ENCODE measurements around the gene DPH7. TPM values are rescaled to one million over a fixed set of nuclear protein-coding genes. Genes with fewer than 3 reads are reported as not detected.

The DPH7 gene
- total RNA-seq, 6 experiments from 2014 or later: 9.2 to 17.8 (median 11.8) TPM

GRCh38 chr9:137580209-137580953, 1.7 kb upstream of the DPH7 start:
- no peak for TF ChIP-seq POLR2A (IDR thresholded peaks at IDR 0.05)
- TF ChIP-seq CTCF (IDR thresholded peaks at IDR 0.05): no peak
- no peak for DNase-seq
- Histone ChIP-seq H3K4me3 (no peak overlapping the region), H3K36me3 (peaks cover 0 to 11% (median 3%) of the 10 kb centered on the region in 4 donors), H3K27ac (no peak overlapping the region), H3K9me3 (no peaks in the 10 kb centered on the region), H3K27me3 (no peaks in the 10 kb centered on the region), H3K4me1 (peaks cover 0 to 29% (median 5%) of the 10 kb centered on the region in 4 donors)
- ATAC-seq: no peak
- intact Hi-C loops (cut with DNase I): no loop called here
- no CpG with 5 or more reads among the region's 23 CpGs for WGBS (ENCODE audit: insufficient coverage, low coverage, low lambda C conversion rate, missing lambda C conversion rate)

GRCh38 chr9:137579259-137579604, 507 bp upstream of the DPH7 start:
- Histone ChIP-seq H3K27ac (peak overlapping the region; percentile 51 to 56 (median 55)), H3K36me3 (peaks cover 0 to 21% (median 5%) of the 10 kb centered on the region in 4 donors), H3K4me3 (peak overlapping the region; percentile 96 to 97 (median 96)), H3K4me1 (peaks cover 0 to 29% (median 5%) of the 10 kb centered on the region in 4 donors), H3K9me3 (no peaks in the 10 kb centered on the region), H3K27me3 (no peaks in the 10 kb centered on the region)
- DNase-seq (peak in 1 of 3 donors; percentile 58), ATAC-seq (no peak)
- WGBS (ENCODE audit: insufficient coverage, low coverage, low lambda C conversion rate, missing lambda C conversion rate): 32% methylated on average over 10 of the region's 19 CpGs
- TF ChIP-seq CTCF (IDR thresholded peaks at IDR 0.05) (no peak), POLR2A (IDR thresholded peaks at IDR 0.05) (no peak)
- intact Hi-C loops (cut with DNase I): no loop called here

- Histone ChIP-seq H3K9me3 (no peaks in the 10 kb centered on the region), H3K36me3 (peaks cover 0 to 30% (median 10%) of the 10 kb centered on the region in 4 donors), H3K4me3 (no peak overlapping the region), H3K4me1 (peaks cover 0 to 29% (median 5%) of the 10 kb centered on the region in 4 donors), H3K27ac (no peak overlapping the region), H3K27me3 (no peaks in the 10 kb centered on the region)
- no peak for ATAC-seq
- TF ChIP-seq POLR2A (IDR thresholded peaks at IDR 0.05): no peak
- peak in 2 of 4 donors; percentile 12 to 21 for TF ChIP-seq CTCF (IDR thresholded peaks at IDR 0.05)
- no peak for DNase-seq
- WGBS (ENCODE audit: insufficient coverage, low coverage, low lambda C conversion rate, missing lambda C conversion rate): 41% methylated on average over 4 of the region's 12 CpGs
- intact Hi-C loops (cut with DNase I): no loop called here
Observed at GRCh38 chr9:137575716-137576411, 2.9 kb downstream of the DPH7 start.

- Histone ChIP-seq H3K27ac (no peak overlapping the region), H3K27me3 (no peaks in the 10 kb centered on the region), H3K9me3 (no peaks in the 10 kb centered on the region), H3K4me3 (no peak overlapping the region), H3K4me1 (peaks cover 0 to 29% (median 5%) of the 10 kb centered on the region in 4 donors), H3K36me3 (peaks cover 0 to 30% (median 10%) of the 10 kb centered on the region in 4 donors)
- no peak for ATAC-seq
- TF ChIP-seq POLR2A (IDR thresholded peaks at IDR 0.05) (no peak), CTCF (IDR thresholded peaks at IDR 0.05) (no peak)
- WGBS (ENCODE audit: insufficient coverage, low coverage, low lambda C conversion rate, missing lambda C conversion rate): 58% methylated on average over 9 of the region's 9 CpGs
- intact Hi-C loops (cut with DNase I): no loop called here
- no peak for DNase-seq
Observed at GRCh38 chr9:137575364-137575715, 3.4 kb downstream of the DPH7 start.
